Erythroblast (primary cell): Measurements from ENCODE around the gene METTL2A.
A peak's percentile ranks its signal among the peaks of the same experiment; 100 is the strongest.
"Not testable (repeated sequence)": the region's sequence is repeated elsewhere in the genome, so short reads cannot be mapped to it uniquely, and the experiment has no call there.

ENCODE experiments used
- GATA1 ChIP-seq: IDR thresholded peaks from 2 replicates; pipeline ENCODE4 v1.6.1; 2011; ENCODE audit warnings: low read depth, mild to moderate bottlenecking, control low read depth, low read length, moderate library complexity
- POLR2A ChIP-seq: IDR thresholded peaks from 2 replicates; pipeline ENCODE4 v1.6.1; 2011; ENCODE audit warnings: mild to moderate bottlenecking, low read length

DNA sequence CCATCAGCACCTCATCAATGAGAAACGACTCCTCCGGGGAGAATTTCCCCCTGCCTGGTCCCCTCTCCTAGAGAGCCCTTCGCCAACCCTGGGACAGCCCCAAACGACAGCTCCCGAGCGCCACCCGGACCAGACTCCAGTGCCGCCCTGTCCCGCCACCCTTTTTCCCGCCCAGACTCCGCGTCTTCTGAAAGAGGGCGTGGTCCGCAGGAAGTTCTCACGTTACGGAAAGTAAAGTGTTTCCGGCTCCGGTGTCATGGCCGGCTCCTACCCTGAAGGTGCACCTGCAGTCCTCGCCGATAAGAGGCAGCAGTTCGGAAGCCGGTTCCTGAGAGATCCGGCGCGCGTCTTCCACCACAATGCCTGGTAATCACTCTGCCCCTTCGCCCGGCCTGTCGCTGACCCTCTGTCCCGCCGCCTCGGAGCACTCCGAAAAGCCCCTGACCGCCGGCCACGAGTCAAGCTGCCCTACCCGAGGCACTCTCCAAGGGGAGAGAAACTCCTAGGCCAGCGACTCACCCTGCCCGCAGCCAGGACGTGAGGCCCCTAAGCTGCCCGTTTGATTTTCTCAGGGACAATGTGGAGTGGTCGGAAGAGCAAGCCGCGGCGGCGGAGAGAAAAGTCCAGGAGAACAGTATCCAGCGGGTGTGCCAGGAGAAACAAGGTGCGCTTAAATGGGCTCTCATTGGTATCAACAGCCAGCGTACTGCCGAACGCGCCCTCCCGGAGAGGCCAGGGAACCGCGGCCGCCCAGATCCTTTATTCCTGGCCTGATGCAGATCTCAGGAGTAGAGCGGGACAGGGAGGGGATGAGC is at the start of gene METTL2A:
- peak; percentile 84 for TF ChIP-seq POLR2A
- TF ChIP-seq GATA1 = not testable (repeated sequence)
